ENCODE results near the gene HCST.
"Not testable (repeated sequence)": the region's sequence is repeated elsewhere in the genome, so short reads cannot be mapped to it uniquely, and the experiment has no call there.

HCST gene

DNA sequence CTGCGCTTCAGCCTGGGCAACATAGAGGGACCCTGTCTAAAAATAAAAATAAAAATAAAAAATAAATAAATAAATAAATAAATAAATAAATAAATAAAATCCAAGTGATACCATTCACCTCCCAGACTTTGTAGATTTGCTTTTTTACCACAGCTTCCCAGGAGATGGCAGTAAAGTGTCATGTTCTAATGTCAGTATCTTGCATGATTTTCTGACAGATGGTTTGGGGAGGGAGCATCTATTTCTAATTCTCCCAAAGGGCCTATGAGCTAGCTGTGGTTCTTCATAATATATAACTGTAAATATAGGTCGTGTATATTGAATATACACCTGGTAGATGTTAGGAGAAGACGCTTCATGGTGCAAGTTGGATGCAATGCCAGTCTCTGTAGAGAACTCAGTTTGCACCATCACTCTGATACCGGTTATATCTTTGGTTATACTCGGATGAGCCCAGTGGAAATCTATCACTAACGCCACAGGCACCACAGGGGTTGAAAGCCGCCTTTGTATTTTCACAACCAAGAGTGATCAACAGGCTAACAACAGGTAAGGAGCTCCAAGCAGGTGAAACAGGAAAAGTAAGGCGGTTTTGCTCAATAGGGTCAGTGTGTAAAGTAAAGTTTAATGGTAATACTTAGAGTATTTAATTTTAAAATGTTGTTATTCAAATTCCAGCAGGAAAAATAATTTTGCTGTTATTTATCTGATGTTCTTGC lies 20.1 kb upstream of the HCST start:
- peak; percentile 73 for DNase-seq

GRCh38 chr19:35883882-35884281 lies 18.4 kb upstream of the HCST start:
- no peak for DNase-seq

GRCh38 chr19:35885225-35885738 lies 17.0 kb upstream of the HCST start:
- no peak for DNase-seq

GRCh38 chr19:35885904-35886303 lies 16.4 kb upstream of the HCST start:
- no peak for DNase-seq

DNA sequence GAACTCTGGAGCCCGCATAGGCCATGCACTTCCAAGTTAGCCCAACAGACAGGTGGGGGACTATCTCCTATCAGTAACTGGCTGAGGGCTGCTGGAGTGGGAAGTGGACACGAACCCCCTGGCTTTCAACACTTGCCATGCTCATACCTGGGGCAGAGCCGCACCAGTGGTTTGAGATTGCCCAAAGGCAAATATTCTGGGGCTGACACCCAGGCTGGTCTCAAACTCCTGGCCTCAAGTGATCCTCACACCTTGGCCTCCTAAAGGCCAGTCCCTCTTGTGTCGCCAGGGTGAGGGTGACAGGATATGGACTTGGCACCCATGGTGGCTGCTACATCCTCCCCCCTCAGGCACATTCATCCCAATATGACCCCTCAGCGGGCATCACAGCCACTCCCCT lies 15.1 kb upstream of the HCST start:
- DNase-seq, result no peak

GRCh38 chr19:35888398-35888797 lies 13.9 kb upstream of the HCST start:
- no peak for DNase-seq

- DNase-seq, result no peak
Observed at GRCh38 chr19:35889370-35890112, 12.8 kb upstream of the HCST start.

- DNase-seq, result no peak
Observed at GRCh38 chr19:35890113-35890650, 12.1 kb upstream of the HCST start.

- DNase-seq, result not testable (repeated sequence)
Observed at GRCh38 chr19:35891819-35892218, 10.5 kb upstream of the HCST start.

GRCh38 chr19:35894342-35894741 lies 8.0 kb upstream of the HCST start:
- no peak for DNase-seq

- DNase-seq, result no peak
Observed at GRCh38 chr19:35895911-35896642, 6.3 kb upstream of the HCST start.

- no peak for DNase-seq
Observed at GRCh38 chr19:35896643-35897040, 5.7 kb upstream of the HCST start.

- no peak for DNase-seq
Observed at GRCh38 chr19:35897706-35898451, 4.5 kb upstream of the HCST start.

DNA sequence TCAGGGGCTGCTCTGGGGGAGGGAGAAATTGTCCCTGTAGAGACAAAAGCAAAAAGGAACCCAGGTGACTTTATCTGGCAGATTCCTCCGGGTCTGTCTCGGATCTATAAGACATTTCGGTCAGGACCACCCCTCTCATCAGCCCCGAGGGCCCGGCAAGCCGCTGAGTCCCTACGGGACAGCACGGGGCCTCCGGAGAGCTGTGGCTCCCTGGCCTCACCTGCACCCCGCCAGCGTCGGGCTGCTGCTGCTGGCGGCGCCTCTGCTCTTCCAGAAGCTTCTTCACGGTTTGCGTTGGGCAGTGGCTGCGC lies 3.9 kb upstream of the HCST start:
- no peak for DNase-seq

DNA sequence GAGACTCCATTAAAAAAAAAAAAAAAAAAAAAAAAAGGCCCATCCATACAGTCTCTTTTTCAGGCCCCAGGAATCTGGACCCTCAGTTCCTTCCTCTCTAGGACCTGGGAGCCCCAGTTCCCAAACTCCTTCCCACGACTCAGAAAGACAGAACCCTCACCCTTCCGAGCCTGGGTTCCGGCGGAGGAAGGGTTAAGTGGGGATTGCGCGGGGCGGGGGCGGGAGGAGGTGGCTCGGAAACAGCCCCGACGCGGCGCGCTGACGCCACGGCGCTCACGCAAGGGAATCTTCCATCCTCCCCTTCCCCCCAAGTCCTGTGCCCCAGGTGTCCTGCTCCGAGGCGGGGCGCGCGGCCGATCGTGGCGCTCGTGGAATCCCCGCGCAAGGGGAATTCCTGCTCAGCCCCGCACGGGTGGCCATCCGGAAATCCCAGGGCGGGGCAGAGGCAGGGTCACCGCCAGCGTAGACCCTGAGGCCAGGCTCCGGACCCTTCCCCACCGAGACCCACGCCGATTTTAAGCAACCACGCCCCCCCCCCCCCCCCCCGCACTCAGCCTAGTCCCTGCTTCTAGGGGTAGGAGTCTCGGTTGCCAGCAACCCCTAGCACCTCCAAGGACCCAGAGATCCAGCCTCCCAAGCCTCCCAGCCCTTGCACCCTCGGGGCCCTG lies 2.6 kb upstream of the HCST start:
- peak; percentile 80 for DNase-seq

DNA sequence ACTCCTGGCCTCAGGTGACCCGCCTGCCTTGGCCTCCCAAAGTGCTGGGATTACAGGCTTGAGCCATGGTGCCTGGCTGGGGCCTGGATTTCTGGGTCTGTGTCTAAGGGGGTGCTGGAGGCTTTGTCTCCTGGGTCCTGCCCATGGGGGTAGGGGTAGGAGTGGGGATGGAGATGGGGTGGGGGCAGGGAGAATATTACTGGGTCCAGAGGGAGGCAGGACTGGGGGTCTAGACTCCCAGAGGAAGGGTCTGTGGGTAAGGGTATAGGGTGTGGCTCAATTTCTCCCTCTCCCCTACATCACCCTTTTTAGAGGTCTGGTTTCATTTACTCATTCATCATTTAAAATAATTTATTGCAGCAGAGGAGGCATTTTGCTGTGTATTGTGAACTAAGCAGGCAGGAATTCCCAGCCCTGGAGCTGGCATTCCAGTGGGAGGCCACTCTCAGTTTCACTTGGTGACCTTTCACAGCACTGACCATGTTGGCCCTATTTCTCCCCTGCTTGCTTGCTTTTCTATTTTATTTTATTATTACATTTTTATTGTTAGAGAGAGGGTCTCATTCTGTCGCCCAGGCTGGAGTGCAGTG lies 1.2 kb upstream of the HCST start:
- DNase-seq, result no peak

DNA sequence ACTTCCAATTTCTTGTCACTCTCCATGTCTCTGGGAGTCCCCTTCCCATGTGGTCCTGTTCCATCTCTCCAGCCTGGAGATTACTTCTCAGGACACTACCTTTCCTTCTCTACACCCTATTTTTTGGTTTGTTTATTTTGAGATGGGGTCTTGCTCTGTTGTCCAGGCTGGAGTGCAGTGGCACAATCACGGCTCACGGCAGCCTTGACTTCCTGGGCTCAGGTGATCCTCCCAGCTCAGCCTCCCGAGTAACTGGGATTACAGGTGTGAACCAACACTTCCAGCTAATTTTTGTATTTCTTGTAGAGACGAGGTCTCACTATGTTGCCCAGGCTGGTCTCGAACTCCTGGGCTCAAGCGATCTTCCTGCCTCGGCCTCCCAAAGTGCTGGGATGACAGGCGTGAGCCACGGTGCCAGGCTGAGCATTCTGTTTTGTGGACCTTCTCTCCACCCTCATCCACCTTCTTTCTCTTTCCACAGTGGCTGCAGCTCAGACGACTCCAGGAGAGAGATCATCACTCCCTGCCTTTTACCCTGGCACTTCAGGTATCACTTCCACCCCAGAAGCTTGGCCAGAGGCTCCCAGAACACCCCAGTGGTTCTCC lies 644 bp downstream of the HCST start:
- DNase-seq, result no peak

DNA sequence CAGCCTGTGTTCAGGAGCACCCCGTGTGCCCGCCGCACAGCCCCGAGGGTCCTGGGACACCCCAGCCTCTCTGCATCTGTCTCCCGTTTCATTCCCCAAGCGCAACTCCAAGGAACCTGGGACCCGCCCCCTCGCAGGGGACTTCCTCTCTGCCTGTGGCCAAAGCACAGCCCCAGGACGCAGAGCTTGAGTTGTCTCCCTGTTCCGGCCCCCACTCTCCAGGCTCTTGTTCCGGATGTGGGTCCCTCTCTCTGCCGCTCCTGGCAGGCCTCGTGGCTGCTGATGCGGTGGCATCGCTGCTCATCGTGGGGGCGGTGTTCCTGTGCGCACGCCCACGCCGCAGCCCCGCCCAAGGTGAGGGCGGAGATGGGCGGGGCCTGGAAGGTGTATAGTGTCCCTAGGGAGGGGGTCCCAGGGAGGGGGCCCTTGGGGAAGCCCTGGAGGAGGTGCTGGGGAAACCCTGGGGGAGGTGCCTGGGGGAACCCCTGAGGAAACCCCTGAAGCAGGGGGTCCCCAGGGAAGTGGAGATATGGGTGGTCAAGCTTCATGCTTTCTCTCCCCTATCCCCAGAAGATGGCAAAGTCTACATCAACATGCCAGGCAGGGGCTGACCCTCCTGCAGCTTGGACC lies 1.3 kb downstream of the HCST start:
- peak; percentile 67 for DNase-seq

DNA sequence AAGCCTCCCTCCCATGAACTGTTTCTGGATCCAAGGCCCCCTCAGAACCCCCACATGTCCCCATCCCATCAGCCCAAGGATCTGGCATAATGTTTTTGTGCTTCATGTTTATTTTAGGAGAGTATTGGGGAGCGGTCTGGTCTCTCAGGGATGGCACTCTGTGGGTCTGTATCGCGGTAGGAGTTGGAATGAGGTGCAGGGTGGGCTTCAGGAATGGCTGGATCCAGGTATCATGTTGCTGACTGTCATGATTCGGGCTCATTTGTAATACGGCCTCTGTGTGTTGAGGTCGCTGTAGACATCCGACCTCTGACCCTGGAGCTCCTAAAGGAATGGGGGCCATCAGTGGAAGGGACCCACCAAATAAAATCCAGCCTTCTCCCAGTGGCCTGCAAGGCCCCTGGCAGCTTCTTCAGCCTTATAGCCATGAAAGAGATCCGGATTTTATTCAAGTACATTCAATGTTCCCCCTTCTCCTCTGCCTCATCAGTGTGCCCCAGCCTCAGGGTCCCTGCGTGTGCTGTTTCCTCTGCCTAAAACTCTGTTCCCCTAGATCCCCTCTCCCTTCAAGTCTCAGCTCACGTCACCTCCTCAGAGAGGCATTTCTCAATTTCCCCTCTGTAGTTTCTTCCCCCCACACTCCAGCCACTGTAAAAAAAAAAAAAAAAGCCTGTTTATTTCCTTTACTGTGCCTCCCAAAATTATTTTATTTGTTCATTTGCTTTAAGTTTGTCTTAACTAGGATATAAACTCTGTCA lies 2.2 kb downstream of the HCST start:
- DNase-seq, result no peak

- DNase-seq, result no peak
Observed at GRCh38 chr19:35905178-35905727, 2.9 kb downstream of the HCST start.
